ENCODE results near the gene SLC6A18.
"Not testable (repeated sequence)": the region's sequence is repeated elsewhere in the genome, so short reads cannot be mapped to it uniquely, and the experiment has no call there.

DNA sequence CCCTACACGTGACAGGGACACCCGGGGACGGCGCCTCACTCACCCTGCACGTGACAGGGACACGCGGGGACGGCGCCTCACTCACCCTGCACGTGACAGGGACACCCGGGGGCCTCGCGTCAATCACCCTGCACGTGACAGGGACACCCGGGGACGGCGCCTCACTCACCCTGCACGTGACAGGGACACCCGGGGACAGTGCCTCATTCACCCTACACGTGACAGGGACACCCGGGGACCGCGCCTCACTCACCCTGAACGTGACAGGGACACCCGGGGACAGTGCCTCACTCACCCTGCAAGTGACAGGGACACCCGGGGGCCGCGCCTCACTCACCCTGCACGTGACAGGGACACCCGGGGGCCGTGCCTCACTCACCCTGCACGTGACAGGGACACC, 64.4 kb downstream of the SLC6A18 start:
- TF ChIP-seq POLR2AphosphoS5 (IDR thresholded peaks at IDR 0.05; ENCODE audit: borderline replicate concordance, low read depth, low read length); EZH2 (IDR thresholded peaks at IDR 0.05): not testable (repeated sequence)

Data from SK-N-MC (cell line).